ENCODE measurements around the gene STK11.
A peak's percentile ranks its signal among the peaks of the same experiment; 100 is the strongest.

Gene STK11

DNA sequence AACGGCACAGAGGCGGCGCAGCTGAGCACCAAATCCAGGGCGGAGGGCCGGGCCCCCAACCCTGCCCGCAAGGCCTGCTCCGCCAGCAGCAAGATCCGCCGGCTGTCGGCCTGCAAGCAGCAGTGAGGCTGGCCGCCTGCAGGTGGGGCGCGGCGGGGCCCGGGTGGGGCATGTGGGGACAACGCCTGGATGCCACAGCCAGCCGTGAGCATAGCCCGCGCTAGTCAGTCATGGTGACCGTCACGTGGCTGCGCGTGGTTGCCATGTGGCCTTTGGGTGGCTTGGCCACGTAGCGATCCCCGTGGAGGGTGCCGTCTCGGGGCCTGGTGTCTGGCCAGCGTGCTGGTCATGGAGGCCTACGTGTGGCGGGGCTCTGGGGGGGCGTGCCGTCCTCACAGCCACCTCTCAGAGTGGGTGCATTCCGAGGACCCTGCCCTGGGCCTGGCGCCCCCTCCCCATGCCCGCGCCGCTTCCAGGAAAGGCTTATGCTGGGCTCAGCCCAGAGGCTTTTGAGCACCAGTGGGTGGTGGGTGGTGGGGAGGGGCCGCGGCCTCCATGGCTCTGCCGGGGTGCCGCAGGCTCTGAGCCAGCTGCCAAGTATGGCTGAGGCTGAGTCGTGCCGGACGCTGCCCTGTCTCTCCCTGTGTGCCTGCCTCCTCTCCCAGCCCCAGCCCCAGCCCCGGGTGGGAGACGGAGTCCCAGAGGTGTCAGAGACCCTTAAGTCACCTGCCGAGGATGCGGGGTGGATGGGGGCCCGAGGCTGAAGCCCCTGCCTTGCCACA lies 21.1 kb downstream of the STK11 start:
- DNase-seq, result no peak

DNA sequence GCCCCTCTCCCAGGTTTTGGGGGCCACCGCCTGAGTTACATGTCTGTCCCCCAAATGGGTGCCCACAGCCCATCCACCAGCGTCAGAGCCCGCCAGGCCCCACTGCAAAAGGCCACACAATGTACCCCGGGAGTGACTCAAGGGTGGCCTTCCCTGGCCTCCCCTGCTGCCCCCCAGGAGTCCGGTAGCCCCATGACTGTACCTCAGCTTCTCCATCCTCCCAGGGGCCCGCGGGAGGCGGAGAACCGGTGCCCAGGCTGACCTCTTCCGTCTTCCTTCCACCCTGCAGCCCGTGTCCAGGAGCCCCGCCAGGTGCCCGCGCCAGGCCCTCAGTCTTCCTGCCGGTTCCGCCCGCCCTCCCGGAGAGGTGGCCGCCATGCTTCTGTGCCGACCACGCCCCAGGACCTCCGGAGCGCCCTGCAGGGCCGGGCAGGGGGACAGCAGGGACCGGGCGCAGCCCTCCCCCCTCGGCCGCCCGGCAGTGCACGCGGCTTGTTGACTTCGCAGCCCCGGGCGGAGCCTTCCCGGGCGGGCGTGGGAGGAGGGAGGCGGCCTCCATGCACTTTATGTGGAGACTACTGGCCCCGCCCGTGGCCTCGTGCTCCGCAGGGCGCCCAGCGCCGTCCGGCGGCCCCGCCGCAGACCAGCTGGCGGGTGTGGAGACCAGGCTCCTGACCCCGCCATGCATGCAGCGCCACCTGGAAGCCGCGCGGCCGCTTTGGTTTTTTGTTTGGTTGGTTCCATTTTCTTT lies 21.9 kb downstream of the STK11 start:
- DNase-seq, result no peak

GRCh38 chr19:1228161-1228957 lies 22.8 kb downstream of the STK11 start:
- no peak for DNase-seq

DNA sequence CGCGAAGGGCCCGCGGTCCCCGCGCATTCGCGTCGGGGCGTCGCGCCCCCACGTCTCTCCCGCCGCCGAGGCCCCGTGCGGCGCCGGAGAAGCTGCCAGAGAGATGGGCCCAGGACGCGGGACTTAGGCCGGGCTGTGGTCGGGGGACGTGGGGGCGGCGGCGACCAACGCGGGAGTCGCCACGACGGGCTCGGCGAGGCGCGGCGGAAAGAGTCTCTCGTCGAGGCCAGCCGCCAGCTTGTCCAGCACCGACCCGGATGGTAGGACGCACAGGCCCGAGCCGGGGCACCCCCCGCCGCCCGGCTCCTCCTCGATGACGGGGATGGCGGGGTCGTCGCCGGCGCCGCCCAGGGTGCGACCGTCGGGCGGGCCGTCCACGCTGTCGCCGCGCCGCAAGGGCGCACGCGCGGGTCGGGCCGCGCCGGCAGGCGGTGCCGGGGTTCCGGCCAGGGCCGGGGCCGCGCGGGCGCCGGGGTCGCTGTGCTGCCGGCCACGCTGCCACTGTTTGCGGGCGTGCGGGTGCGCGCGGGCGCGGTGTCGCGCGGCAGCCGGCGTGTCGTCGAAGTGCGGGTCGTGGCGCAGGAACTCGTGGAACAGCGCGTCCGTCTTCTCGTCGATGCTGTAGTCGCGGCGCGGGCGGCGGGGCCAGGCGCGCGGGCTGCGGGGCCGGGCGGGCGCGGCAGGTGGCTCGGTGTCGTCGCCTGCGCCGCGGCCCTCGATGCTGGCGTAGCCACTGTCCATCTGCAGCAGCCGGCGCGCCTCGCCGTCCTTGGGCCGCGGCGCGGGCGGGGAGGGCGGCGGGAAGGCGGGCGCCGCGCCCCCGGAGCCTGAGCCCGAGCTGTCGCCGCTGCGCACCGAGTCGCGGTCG lies 23.7 kb downstream of the STK11 start:
- DNase-seq, result no peak

DNA sequence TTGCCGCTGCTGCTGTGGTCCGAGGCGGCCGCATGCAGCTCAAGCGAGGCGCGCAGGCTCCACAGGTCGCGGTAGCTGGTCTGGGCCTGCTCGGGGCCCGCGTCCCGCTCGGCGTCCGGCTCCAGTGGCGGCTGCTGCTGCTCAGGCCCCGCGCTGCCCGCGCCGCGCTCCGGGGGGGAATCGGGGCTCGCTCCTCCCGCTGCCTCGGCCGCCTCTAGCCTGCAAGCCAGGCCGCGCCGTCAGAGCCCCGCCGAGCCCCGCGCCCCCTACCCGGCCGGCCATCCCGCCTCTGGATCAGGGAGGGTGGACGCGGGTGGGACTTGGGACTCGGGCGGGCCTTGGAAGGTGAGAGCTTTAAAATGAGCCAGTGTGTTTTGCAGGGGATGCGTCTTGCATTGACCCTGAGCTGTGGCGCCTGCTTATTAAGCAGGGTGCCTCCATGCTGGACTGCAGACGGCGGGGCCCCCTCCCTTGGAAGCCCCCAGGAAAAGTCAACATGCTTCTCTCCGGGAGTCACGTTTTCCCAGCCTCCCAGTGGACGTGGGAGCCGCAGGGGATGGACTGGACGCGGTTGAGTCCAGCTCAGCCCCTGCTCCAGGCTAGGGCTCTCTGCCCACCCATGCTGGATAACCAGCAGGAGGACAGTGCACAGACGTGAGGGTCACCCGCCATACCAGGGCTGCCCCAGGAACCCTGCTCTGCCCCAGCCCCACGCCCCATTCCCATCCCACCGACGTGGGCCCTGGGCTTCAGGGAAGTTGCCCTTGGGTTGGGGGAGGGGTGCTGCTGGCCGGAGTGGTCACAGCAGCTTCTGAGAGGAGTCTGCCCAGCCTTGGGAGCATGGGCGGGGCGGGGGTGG lies 24.6 kb downstream of the STK11 start:
- no peak for DNase-seq

GRCh38 chr19:1230783-1231489 lies 25.4 kb downstream of the STK11 start:
- no peak for DNase-seq

DNA sequence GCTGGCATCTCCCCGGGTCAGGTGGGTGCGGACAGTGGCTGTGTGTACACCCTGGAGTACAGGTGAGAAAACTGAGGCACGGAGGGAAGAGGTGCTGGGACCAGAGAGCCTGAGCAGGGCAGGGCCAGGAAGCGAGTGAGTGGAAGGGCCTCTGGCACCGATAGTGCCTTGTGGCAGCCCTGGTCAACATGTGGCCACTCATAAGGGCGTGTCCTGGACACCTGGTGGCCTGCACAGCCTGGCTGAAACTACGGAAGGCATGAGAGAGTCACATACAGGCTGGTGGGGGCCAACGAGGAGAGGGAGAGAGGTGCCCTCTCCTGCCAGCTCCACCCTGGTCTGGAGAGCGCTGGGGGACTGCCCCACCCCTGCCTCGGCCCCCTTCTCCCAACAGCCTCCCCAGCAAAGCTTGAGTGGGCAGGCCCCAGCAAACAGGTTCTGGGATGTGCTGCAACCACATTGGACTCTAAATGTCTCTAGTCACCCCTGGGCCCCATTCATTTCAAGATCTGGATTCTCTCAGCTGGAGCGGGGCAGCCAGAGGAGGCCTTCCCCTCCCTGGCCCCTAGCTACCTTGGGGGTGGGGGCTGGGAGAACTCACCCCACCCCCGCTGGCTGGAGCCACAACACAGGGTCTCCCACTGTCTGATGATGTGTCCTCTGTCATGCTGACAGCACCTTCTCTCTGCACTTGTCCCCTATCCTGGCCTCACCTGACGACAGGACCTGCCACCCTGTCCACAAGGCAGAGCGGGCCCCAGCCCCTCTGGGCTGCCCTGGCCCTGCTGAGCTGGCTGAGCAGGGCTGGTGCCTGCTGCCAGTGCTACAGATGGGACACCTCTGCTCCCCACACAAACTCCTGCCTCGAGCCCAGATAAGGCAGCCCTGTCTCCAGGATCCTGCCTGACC lies 26.4 kb downstream of the STK11 start:
- DNase-seq, result no peak

DNA sequence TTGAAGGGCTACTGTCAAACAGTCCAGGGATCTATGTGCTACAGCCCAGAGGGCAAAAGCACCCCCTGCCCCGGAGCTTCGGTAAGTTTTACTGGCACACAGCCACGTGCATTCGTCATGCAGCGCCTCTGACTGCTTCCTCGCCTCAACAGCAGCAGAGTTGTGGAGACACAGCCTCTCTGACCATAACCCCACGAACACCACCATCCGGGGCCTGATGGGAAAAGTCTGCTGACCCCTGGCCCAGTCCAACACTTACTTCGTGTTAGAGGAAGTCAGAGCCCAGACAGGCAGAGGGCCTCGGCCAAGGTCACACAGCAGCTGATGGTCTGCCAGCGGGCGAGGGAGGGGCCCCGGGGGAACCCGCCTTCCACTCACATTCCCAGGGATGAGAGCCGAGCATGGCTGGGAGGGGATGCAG lies 27.1 kb downstream of the STK11 start:
- no peak for DNase-seq

DNA sequence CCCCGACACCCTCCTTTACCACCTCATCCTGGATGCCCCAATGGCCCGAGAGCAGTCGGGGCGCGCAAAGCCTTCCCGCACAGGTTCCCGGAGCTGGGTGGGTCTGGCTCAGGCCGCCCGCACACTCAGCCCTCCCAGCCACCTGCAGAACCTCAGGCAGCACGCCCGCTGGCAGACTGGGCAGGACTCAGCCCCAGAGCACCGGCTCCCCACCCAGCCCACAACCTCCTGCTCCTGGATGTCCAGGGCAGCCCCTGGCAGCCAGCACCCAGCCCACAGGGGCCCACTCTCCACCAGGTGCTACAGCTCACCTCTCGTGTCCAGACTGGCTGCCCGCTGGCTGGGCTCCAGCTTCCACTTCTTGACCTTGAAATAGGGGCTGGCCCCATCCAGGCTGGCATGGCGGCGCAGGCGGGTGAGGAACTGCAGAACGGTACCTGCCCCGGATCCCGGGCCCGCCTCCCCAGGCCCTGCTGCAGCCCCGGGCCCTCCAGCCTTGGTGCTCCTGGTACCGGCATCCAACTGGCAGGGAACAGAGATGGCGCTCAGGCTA lies 27.6 kb downstream of the STK11 start:
- no peak for DNase-seq

DNA sequence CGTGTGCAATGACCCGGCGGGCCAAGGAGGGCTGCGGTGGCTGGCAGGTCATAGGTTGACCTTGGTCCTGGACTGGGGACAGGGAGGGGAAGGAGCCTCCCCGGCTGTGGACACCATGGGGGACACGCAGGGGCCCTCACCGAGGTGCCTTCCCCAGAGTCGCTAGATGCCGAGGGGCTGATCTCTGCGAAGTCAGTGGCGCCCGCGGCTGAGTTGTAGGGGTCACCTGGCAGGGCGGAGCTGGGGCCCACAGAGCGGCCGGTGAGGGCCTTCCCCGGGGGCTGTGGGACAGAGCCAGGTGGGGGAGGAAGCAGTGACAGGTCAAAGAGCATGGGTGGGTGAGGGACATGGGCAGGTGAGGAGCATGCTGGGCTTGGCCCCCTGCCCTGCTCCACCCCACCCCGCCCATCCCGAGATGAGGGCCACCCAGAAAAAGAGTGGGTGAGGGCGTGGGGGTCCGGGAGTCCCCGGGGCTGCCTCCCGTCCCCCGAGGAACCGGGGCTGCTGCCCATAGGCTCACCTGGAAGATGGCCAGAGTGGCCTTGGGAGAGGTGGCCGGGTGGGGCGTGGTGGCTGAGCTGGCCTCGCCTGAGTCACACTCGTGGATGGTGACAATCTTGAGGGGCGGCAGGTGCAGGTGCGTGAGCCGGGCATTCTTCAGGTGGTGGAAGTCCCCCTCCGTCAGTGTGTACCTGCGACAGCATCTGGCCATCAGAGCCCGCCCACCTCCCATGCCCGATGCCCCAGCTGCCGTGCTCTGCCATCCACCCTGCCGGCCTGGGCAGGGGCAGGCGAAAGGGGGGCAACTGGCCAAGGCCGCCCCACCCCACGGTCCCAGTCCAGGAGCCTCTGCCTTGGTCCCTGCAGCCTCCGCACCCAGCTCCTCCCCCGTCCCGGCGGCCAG lies 28.7 kb downstream of the STK11 start:
- DNase-seq, result no peak

- no peak for DNase-seq
These were observed 29.4 kb downstream of the STK11 start for GRCh38 chr19:1234955-1235380.

DNA sequence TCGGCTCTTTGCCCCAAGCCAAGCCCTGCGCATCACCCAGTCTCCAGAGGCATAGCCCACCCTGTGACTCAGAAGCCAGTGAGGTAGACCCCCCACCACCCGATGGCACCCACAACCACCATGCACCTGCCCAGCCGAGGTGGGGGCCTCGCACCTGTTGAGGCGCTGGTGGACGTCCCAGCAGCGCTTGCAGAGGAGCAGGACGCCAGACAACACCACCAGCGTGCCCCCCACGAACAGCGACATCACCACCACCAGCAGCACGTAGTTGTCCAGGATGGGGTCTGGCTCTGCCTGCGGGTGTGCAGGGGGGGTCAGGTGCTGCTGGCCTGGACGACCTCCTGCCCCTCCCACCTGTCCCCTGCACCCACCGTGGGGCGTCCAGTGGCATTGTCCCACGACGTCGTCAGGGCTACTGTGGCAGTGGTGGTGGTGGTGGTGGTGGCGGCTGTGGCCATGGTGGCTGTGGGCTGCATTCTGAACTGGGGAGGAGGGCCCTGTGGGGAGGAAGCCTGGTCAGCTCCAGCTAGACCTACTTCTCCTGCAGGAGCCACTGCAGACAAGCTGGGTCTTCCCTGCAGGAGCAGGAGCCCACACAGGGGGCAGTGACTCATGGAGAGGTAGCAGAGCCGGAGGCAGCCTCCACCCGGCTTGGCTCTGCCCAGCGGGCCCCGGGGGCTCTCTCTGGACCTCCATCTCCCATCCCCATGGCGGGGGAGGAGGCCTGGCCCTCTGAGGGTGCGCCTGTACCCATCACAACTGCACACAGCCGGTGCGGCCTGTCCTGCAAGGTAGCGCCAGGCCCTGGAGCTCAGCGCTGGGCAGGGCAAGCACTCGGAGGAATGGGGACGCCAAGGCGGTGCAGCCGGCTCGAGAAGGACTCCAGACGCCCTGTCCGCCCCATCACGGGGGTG lies 30.3 kb downstream of the STK11 start:
- peak; percentile 59 for DNase-seq

DNA sequence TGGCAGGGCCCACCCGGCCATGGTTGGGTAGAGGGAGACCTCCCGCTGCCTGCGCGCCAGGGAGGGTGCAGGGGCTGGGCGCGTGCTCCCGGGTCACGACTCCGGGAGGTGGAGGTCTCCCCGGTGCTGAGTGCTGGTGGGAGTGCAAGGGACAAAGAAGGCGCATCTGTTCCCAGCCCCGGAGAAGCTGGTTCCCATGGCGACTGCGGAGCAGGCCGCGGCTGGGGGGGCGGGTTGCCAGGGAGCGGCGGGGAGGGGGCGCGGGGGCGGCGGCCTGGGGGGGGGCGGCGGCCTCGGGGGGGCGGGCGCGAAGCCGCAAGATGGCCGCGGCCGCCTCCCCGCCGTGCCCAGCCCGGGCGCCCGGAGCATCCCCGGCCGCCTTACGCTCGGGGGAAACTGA lies 31.0 kb downstream of the STK11 start:
- peak; percentile 70 for DNase-seq

DNA sequence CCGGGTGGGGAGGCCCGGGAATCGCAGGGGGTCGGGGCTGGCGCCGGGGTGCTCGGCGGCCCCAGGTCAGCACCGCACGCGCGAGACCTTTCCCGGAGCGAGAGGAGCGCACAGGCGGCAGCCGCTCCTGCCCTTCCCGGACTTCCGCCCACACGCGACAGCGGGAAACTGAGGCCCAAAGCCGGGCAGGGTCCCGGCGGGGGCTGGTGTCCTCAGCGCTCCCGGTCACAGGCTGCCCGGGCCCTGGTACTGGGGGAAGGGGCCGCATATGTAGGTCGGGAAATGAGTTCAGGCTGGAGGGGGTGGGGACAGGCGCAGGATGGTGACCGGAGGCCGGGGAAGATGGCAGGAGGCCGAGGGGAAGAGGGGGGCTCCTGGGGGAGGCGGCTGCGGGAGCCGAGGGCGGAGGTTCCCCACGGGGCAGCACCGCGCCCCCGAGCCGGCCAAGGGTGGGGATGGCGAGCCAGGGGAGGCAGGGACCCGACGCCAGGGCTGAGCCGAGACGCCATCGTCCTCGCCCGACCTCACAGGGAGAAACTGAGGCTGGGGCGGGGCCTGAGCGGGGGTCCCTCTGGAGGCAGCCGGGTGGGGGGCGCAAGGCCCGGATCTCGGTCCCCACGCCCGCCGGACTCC lies 31.6 kb downstream of the STK11 start:
- DNase-seq, result peak; percentile 71

DNA sequence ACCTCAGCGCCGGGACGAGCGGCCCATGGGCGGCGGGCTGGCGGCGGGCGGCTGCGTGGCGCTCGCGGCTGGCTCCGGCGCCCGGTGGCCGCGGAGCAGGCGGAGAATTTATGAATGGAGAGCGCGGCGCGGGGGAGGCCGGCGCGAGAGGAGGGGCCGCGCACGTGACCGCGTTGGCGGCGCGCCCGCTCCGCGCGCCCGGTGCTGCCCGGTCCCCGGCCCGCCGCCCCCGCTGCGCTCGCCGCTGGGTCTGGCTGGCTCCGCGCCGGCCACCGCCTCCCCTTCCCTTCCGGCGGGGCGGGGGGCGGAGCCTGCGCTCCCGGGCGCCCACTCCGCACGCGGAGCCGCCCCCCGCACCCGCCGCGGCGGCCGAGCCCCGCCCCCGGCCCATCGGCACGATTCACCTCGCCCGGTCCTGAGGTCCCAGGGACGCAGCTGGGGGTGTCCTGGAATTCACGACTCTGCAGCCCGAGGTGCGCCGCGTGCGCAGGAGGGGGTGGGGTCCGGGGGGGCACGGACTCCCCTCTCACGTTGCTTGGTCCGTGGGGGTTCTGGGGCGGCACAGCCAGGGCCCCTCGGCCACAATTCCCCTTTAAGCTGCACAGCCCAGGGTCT lies 32.3 kb downstream of the STK11 start, which contains the start of gene CBARP:
CBARP (minus strand) TSS at position 252 of the 615 bp plus-strand sequence. CDS start 1,905 bp downstream, outside the sequence.
- DNase-seq, result peak; percentile 73

All from eye (tissue), 1 donor.